ENCODE data around the gene TMEM92.

The TMEM92 gene

GRCh38 chr17:50274142-50274896 lies at the start of gene TMEM92:
TSS of gene TMEM92 (plus strand) at chr17:50274466. CDS start at chr17:50274502, 36 bp downstream.
- TF ChIP-seq, protein P1, sequence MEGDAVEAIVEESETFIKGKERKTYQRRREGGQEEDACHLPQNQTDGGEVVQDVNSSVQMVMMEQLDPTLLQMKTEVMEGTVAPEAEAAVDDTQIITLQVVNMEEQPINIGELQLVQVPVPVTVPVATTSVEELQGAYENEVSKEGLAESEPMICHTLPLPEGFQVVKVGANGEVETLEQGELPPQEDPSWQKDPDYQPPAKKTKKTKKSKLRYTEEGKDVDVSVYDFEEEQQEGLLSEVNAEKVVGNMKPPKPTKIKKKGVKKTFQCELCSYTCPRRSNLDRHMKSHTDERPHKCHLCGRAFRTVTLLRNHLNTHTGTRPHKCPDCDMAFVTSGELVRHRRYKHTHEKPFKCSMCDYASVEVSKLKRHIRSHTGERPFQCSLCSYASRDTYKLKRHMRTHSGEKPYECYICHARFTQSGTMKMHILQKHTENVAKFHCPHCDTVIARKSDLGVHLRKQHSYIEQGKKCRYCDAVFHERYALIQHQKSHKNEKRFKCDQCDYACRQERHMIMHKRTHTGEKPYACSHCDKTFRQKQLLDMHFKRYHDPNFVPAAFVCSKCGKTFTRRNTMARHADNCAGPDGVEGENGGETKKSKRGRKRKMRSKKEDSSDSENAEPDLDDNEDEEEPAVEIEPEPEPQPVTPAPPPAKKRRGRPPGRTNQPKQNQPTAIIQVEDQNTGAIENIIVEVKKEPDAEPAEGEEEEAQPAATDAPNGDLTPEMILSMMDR (IDR thresholded peaks at IDR 0.05; ENCODE audit: low read depth, low read length, missing control alignments) = no peak
- no peak within 1 kb of the TSS for H3K4me3 ChIP-seq (ENCODE audit: low read depth, low read length)
- DNase-seq (ENCODE audit: low read depth) = no peak

DNA sequence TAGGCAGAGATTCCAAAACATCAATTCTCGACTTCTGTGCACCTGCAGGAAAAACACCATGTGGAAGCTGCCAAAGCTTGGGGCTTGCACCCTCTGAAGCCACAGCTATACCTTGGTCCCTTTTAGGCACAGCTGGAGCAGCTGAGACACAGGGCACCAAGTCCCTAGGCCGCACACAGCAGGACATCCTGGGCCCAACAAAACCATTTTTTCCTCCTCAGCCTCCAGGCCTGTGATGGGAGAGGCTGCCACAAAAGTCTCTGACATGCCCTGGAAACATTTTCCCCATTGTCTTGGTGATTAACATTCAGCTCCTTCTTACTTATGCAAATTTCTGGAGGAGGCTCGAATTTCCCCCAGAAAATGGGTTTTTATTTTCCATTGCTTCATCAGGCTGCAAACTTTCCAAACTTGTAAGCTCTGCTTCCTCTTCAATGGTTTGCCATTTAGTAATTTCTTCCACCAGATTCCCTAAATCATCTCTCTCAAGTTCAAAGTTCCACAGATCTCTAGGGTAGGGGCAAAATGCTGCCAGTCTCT lies 48.5 kb upstream of the TMEM92 start:
- no peak for DNase-seq (ENCODE audit: low read depth)
- TF ChIP-seq, protein P1 (IDR thresholded peaks at IDR 0.05; ENCODE audit: low read depth, low read length, missing control alignments) = no peak
- no peak overlapping the region for H3K4me3 ChIP-seq (ENCODE audit: low read depth, low read length)

- H3K4me3 ChIP-seq (ENCODE audit: low read depth, low read length) = no peak overlapping the region
- DNase-seq (ENCODE audit: low read depth) = no peak
These were observed 39.7 kb upstream of the TMEM92 start for GRCh38 chr17:50234581-50234980.

GRCh38 chr17:50237901-50238300 lies 36.4 kb upstream of the TMEM92 start:
- H3K4me3 ChIP-seq (ENCODE audit: low read depth, low read length) = no peak overlapping the region
- TF ChIP-seq, protein P1 (IDR thresholded peaks at IDR 0.05; ENCODE audit: low read depth, low read length, missing control alignments) = no peak
- DNase-seq (ENCODE audit: low read depth) = no peak

More at GRCh38 chr17:50234581-50234980, 39.7 kb upstream of the TMEM92 start:
- TF ChIP-seq, protein P1 (IDR thresholded peaks at IDR 0.05; ENCODE audit: low read depth, low read length, missing control alignments) = no peak

GRCh38 chr17:50238601-50239280 lies 35.5 kb upstream of the TMEM92 start:
- TF ChIP-seq, protein P1 (IDR thresholded peaks at IDR 0.05; ENCODE audit: low read depth, low read length, missing control alignments) = no peak
- no peak overlapping the region for H3K4me3 ChIP-seq (ENCODE audit: low read depth, low read length)
- no peak for DNase-seq (ENCODE audit: low read depth)

- DNase-seq (ENCODE audit: low read depth) = no peak
- TF ChIP-seq, protein P1 (IDR thresholded peaks at IDR 0.05; ENCODE audit: low read depth, low read length, missing control alignments) = no peak
- no peak overlapping the region for H3K4me3 ChIP-seq (ENCODE audit: low read depth, low read length)
These were observed 34.3 kb upstream of the TMEM92 start for GRCh38 chr17:50239937-50240336.

Measured in GM12864 (cell line).